Endothelial cell (in vitro differentiated cells): Measurements from ENCODE around the gene UNC119B. TPM values are rescaled to one million over a fixed set of nuclear protein-coding genes. Genes with fewer than 3 reads are reported as not detected.
"Not testable (repeated sequence)": the region's sequence is repeated elsewhere in the genome, so short reads cannot be mapped to it uniquely, and the experiment has no call there.

Source experiments
- DNase-seq: peaks from one replicate; pipeline ENCODE4 v3.0.0; 2021; ENCODE audit warnings: low spot score
- H3K27ac Mint-ChIP-seq: one replicate; pipeline ENCODE4 v1.8.0; 2021; ENCODE audit warnings: mixed read lengths, inconsistent platforms; ENCODE audit not compliant: unreplicated experiment
- H3K27me3 Mint-ChIP-seq: one replicate; pipeline ENCODE4 v1.8.0; 2021; ENCODE audit warnings: mild to moderate bottlenecking, moderate library complexity, mixed read lengths, inconsistent platforms; ENCODE audit not compliant: unreplicated experiment
- H3K36me3 Mint-ChIP-seq: one replicate; pipeline ENCODE4 v1.8.0; 2021; ENCODE audit warnings: mild to moderate bottlenecking, low read depth, mixed read lengths, inconsistent platforms; ENCODE audit not compliant: unreplicated experiment
- H3K4me1 Mint-ChIP-seq: one replicate; pipeline ENCODE4 v1.8.0; 2021; ENCODE audit warnings: mild to moderate bottlenecking, mixed read lengths, inconsistent platforms; ENCODE audit not compliant: unreplicated experiment
- H3K4me3 Mint-ChIP-seq: one replicate; pipeline ENCODE4 v1.8.0; 2021; ENCODE audit warnings: mild to moderate bottlenecking, mixed read lengths, inconsistent platforms; ENCODE audit not compliant: unreplicated experiment
- H3K9me3 Mint-ChIP-seq: one replicate; pipeline ENCODE4 v1.8.0; 2021; ENCODE audit warnings: mixed read lengths, inconsistent platforms; ENCODE audit not compliant: unreplicated experiment
- total RNA-seq: library from RNA; stranded (reverse); fragmentation: NEBNext Ultra II Directional; extraction: Animal tissue kit (Norgen Biotek cat#: 25700); gene quantifications from one replicate; pipeline ENCODE4 v1.2.1, GENCODE V29; 2021; ENCODE audit not compliant: unreplicated experiment
- TF ChIP-seq, protein P1 (sequence below): fragments of 200-600 bp; sonication (generic); IDR thresholded peaks from one replicate; pipeline ENCODE4 v1.5.0; 2021; ENCODE audit warnings: antibody characterized with exemption; ENCODE audit not compliant: unreplicated experiment

UNC119B gene
- total RNA-seq, 1 donor from 2014 or later: 35.0 TPM

DNA sequence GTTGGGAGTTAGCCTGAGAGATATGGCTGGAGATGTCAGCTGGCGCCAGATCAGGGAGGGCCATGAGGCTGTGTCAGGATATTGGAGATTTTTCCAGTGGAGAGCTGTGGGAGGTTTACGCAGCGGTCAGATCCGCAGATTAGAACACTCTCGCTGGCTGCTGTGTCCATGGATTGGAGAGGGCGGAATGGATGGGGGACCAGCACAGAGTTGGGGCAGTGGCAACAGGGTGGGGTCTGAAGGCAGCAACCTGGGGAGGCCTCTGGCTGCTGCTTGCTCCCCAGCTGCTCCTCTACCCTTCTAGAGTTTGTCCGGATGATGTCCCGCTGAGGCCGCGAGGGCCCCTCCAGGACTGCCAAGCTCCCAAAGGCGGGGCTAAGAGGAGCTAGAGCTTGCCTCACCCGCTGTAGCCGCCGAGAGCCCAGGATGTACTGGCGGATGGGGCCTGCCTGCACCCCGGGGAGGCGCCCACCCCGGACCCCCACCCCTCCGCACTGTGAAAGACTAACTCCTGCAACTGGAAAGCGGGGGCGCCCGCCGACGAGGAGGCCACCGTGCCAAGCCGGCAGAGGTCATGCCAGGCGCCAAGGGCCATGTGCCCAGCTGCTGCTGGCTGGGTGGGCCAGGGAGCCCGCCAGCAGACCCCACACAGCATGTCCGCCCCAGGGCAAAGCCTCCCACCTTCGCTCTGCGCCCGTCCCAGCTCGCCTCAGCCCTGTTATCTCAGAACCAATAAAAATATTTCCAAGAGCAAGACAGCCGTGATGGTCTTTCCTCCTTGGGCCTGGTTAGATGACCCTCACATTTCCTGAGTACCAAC, 43.5 kb upstream of the UNC119B start:
- Mint-ChIP-seq H3K27me3 (peaks cover 4% of the 10 kb centered on the region), H3K9me3 (no peaks in the 10 kb centered on the region), H3K4me1 (no peaks in the 10 kb centered on the region), H3K4me3 (no peak overlapping the region), H3K36me3 (no peaks in the 10 kb centered on the region), H3K27ac (no peak overlapping the region)
- no peak for DNase-seq
- TF ChIP-seq, protein P1, sequence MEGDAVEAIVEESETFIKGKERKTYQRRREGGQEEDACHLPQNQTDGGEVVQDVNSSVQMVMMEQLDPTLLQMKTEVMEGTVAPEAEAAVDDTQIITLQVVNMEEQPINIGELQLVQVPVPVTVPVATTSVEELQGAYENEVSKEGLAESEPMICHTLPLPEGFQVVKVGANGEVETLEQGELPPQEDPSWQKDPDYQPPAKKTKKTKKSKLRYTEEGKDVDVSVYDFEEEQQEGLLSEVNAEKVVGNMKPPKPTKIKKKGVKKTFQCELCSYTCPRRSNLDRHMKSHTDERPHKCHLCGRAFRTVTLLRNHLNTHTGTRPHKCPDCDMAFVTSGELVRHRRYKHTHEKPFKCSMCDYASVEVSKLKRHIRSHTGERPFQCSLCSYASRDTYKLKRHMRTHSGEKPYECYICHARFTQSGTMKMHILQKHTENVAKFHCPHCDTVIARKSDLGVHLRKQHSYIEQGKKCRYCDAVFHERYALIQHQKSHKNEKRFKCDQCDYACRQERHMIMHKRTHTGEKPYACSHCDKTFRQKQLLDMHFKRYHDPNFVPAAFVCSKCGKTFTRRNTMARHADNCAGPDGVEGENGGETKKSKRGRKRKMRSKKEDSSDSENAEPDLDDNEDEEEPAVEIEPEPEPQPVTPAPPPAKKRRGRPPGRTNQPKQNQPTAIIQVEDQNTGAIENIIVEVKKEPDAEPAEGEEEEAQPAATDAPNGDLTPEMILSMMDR: no peak

DNA sequence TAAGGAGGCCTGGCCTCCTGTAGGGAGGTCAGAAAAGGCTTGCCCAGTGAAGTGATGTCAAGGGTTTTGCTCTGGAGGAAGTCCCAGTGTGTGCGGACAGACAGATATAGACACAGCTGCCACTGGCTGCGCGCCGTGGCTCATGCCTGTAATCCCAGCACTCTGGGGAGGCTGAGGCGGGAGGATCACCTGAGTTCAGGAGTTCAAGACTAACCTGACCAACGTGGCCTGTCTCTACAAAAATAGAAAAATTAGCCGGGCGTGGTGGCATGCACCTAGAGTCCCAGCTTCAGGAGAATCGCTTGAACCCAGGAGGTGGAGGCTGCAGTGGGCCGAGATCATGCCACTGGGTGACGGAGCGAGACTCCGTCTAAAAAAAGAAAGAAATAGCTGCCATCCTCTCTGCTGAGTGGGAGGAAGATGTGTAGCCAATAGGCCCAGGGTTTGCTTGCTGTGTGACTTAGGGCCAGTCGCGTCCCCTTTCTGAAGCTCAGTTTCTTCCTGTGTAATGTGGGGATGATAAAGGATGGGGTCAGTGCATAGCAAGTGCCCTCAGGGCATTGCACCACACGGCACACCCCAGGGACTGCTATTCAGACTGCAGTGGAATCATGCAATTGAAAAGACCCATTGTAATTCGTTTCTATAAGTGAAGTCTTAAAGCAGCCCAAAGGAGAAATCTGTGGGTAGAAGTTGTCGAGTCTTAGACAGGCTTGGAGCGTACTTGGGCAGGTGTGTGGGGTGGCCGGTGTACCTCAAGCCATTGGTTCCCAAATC, 42.0 kb upstream of the UNC119B start:
- H3K36me3 Mint-ChIP-seq: no peaks in the 10 kb centered on the region
- H3K27me3 Mint-ChIP-seq: peaks cover 4% of the 10 kb centered on the region
- no peak overlapping the region for H3K4me3 Mint-ChIP-seq
- DNase-seq: no peak
- TF ChIP-seq, protein P1: no peak
- H3K27ac Mint-ChIP-seq: no peak overlapping the region
- no peaks in the 10 kb centered on the region for H3K9me3 Mint-ChIP-seq
- H3K4me1 Mint-ChIP-seq: no peaks in the 10 kb centered on the region

DNA sequence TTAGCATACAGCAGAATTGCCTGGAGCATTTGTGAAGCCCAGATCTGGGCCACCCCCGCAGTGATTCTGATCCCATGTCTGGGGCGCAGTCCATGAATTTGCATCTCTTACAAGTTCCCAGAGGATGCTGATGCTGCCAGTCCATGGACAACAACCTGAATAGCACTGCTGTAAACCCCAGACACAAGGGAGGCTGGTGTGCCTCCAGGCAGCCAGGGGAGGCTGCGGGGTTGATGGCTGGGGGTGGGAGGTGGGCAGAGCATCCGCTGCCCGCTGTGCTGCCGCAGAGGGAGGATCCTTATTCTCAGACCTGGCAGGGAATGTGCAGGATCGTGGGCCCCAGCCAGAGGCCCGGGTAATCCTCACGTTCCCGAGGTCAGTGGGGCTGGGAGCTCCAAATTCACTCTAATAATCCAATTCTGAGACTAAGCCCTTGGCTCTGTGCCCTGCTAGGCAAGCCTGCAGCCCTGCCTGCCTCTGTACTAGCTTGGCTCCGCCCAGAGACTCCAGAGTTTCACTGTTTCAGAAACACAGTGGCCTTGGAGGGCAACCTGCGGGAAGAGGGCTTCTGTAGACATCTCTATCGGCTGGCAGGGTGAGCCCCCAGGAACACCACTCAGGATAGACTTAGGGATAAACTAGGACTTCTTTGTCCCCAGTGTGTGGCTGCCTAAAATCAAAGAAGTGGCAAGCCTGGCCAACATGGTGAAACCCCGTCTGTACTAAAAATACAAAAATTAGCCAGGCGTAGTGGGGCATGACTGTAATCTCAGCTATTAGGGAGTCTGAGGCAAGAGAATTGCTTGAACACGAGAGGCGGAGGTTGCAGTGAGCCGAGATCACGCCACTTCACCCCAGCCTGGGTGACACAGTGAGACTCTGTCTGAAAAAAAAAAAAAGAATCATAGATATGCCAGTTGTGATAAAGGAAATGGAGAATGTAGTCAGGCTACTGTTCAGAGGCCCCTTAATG, 41.1 kb upstream of the UNC119B start:
- Mint-ChIP-seq H3K27ac (no peak overlapping the region), H3K36me3 (no peaks in the 10 kb centered on the region), H3K4me3 (no peak overlapping the region), H3K9me3 (no peaks in the 10 kb centered on the region), H3K4me1 (no peaks in the 10 kb centered on the region), H3K27me3 (peaks cover 4% of the 10 kb centered on the region)
- TF ChIP-seq, protein P1: no peak
- no peak for DNase-seq

DNA sequence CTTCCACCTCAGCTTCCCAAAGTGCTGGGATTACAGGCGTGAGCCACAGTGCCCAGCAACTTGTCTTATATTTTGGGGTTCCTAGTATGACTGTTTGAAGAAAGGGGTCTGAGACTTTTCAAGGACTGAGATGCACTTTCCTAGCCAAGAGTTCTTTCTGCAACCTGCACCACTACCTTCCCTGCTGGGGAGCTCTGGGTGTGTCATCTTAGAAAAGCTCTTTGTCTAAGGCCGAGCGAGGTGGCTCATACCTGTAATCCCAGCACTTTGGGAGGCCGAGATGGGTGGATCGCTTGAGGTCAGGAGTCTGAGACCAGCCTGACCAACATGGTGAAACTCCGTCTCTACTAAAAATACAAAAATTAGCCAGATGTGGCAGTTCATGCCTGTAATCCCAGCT, 40.0 kb upstream of the UNC119B start:
- H3K27me3 Mint-ChIP-seq, H3K9me3 Mint-ChIP-seq, H3K4me1 Mint-ChIP-seq, DNase-seq, H3K27ac Mint-ChIP-seq, H3K36me3 Mint-ChIP-seq, H3K4me3 Mint-ChIP-seq: not testable (repeated sequence)

DNA sequence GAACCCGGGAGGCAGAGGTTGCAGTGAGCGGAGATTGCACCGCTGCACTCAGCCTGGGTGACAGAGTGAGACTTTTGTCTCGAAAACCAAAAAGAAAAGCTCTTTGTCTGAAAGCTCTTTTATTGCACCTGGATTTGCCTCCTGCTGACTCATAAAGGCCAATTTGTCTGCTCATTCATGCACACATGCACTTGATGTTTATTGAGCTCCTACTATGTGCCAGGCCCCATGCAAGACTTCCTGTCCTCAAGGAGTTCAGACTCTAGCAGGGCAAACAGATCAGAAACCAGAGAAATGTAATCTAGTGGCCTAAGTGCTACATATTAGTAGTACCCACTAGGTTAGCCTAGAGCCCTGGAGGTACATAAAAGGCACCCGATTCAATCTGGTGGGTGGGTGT, 39.6 kb upstream of the UNC119B start:
- H3K4me1 Mint-ChIP-seq: no peaks in the 10 kb centered on the region

More for the DNA sequence above, 39.6 kb upstream of the UNC119B start:
- H3K4me3 Mint-ChIP-seq: no peak overlapping the region
- no peak overlapping the region for H3K27ac Mint-ChIP-seq
- H3K9me3 Mint-ChIP-seq: no peaks in the 10 kb centered on the region
- H3K27me3 Mint-ChIP-seq: peaks cover 4% of the 10 kb centered on the region
- H3K36me3 Mint-ChIP-seq: no peaks in the 10 kb centered on the region
- DNase-seq: no peak
- TF ChIP-seq, protein P1: no peak
